ENCODE data around the gene DDI2.
"Not testable (repeated sequence)": the region's sequence is repeated elsewhere in the genome, so short reads cannot be mapped to it uniquely, and the experiment has no call there.

The DDI2 gene

DNA sequence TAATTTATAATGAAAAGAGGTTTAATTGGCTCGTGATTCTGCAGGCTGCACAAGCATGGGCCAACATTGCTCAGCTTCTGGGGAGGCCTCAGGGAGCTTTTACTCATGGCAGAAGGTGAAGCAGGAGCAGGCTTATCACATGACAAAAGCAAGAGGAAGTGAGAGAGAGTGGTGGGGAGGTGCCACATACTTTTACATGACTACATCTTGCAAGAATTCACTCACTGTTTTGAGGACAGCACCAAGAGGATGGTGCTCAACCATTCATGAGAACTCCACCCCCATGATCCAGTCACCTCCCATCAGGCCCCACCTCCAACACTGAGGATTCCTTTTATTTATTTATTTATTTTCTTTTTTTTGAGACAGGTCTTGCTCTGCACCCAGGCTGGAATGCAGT lies 61.3 kb downstream of the DDI2 start:
- DNase-seq (ENCODE audit: low spot score), result no peak

DNA sequence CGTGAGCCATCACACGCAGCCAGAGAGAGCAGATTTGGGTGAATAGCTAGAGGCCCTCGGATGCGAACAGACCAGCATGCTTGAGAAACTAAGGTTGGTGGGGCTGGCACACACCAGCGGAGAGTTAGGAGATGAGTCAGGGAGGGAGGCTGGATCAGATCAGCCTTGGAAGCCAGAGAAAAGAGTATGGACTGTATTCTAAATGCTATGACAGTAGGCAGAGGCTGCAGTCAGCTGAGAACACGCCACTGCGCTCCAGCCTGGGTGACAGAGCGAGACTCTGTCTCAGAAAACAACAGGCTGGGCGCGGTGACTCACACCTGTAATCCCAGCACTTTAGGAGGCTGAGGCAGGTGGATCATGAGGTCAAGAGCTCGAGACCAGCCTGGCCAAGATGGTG lies 62.9 kb downstream of the DDI2 start:
- no peak for DNase-seq (ENCODE audit: low spot score)

DNA sequence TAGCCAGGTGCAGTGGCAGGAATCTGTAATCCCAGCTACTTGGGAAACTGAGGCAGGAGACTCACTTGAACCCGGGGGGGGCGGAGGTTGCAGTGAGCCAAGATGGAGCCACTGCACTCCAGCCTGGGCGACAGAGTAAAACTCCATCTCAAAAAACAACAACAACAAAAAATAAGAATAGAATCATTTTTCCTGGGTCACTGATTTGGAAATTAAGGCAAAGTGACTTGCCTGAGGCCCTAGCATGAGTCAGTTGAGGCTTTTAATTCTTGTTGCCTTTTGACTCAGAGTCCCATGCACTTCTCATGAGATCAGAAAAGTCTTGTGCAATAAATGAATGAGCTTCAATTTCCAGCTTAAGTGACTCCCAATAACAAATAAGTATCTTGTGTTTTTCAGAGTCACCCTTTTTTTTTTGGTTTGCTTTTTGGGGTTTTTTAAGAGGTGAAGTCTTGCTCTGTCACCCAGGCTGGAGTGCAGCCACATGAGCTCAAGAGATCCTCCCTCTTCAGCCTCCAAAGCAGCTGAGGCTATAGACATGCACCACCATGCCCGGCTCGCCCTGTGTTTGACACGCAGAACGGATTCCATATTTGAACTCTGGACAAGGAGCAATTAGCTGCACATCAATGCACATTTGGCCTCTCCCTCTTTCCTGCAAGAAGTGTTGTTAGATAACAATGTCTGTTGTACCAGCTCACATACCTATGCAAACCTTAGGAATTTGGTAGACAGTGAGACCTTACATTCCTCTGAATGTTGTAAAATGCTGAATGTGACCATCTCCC lies 63.5 kb downstream of the DDI2 start:
- DNase-seq (ENCODE audit: low spot score), result no peak

DNA sequence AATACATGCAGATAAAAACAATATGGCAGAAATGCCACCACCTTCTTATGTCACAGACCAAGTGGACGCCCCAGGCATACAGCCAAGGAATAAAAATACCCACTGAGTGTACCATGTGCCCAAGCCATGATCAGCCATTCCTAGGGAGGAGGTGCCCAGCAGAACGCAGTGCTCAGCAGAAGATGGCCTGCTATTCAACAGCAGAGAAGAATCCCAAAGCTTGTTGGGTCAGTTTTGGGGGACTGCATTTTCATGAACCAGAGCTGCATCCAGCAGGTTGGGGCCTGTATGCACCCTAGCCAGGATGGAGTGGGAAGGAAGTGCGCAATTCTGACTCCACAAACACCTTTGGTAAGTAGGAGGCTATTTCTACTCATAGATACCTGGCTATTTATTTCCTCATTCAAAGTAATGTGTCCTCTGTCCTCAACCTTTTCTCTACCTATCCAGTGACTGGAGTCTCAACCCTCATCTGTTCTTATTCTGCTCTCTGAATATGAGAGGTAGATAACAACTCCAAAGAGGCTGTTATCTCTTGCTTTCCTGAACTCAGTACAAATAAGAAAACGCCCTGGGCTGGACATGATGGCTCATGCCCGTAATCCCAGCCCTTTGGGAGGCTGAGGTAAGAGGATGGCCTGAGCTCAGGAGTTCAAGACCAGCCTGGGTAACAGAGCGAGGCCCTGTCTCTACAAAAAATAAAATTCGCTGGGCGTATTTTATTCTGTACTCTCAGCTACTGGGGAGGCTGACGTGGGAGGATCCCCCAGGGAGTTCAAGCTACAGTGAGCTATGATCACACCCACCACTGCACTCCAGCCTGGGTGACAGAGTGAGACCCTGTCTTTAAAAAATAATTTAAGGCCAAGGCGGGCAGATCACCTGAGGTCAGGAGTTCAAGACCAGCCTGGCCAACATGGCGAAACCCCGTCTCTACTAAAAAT lies 64.4 kb downstream of the DDI2 start:
- DNase-seq (ENCODE audit: low spot score), result no peak

DNA sequence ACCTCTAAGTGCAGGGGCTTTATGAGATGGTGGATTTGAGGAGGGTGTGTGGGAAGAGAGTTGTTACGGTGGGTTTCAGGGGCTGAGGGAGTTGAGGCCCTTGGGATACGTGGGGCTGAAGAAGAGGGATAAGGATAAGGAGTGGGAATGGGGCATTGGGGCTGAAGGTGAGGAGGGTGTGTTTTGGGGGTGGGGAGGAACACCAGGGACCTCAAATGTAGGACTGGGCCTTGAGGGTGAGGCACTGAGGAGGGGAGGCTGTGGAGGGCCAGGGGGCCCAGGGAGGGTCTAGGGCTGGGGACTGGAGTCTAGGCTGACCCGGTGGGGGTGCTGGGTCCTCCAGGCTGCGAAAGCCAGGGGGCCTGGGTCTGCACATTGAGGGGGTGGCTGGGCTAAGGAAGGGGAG lies 65.7 kb downstream of the DDI2 start:
- no peak for DNase-seq (ENCODE audit: low spot score)

DNA sequence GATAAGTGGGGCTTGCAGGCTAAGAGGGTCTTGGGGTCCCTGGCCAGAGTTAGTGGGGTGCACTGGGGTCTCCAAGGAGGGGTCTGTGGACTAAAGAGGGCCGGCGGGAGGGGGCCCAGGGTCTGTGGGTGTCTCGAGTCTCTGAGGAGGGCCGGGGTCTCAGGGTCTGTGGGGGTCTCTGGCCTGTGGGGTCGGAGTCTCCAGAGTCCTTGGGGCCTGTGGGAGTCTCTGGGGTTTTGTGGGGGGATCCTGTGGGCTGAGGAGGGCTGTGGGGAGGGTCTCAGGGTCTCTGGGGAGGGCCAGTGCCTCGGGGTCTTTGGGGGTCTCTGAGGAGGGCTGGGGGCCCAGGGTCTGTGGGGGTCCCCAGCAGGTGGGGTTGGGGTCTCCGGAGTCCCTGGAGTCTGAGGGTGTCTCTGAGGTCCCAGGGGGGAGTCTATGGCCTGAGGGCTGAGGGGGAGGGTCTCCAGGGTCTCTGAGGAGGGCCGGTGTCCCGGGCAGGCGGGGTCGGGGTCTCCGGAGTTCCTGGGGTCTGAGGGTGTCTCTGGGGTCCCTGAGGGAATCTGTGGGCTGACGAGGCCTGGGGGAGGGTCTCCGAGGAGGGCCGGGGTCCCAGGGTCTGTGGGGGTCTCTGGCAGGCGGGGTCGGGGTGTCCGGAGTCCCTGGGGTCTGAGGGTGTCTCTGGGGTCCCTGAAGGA lies 66.2 kb downstream of the DDI2 start:
- DNase-seq (ENCODE audit: low spot score), result no peak

DNA sequence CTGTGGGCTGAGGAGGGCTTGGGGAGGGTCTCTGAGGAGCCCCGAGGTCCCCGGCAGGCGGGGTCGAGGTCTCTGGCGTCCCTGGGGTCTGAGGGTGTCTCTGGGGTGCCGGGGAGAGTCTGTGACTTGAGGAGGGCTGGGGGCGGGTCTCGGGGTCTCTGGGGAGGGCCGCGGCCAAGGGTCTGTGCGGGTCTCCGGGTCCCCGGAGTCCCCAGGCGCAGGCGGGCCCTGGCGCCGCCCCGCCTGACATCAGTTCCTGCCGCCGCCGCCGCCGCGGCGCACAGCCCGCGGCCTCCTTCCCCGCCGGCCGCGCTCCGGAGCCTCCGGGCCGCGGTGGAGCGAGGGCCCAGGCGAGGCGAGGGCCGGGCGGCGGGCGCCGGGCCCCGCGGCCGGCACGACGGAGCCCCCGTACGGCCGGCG lies 66.8 kb downstream of the DDI2 start, which contains the start of gene PLEKHM2:
PLEKHM2 (plus strand) TSS at position 279 of the 420 bp plus-strand sequence. CDS start 239 bp downstream, outside the sequence.
- DNase-seq (ENCODE audit: low spot score), result peak; percentile 37

DNA sequence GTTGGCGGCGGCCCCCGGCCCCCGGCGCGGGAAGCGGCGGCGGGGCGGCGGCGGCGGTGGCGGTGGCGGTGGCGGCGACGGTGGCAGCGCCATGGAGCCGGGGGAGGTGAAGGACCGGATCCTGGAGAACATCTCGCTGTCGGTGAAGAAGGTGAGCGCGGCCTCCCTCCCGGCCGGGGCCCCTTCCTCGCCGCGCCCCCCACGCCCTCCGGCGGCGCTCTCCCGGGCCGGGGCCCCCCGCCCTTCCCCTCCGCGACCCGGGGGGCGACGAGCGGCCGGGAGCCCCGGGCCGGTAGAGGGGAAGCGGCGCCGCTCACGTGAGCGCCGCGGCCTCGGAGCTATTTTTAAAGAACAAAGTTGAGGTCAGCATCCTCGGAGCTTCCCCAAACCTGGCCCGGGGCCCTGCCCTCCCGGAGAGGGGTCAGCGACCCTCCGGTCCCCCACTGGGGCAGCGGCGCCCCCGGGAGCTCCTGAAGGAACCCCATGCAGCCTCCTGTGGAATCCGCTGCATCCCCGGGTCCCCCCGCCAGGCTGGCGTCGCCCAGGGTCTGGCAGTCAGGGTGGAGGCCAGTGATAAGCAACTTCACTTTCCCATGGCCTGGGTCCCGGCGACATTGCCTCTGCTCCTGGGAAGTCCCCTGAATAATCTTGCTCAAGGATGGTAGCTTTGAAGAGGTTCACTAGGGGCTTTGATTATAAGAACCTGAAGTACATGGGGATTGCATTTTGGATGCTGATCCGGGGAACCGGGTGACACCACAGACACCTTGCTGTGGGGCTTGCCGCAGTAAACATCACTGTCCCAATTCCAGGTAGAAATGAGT lies 67.4 kb downstream of the DDI2 start:
- peak; percentile 17 for DNase-seq (ENCODE audit: low spot score)

DNA sequence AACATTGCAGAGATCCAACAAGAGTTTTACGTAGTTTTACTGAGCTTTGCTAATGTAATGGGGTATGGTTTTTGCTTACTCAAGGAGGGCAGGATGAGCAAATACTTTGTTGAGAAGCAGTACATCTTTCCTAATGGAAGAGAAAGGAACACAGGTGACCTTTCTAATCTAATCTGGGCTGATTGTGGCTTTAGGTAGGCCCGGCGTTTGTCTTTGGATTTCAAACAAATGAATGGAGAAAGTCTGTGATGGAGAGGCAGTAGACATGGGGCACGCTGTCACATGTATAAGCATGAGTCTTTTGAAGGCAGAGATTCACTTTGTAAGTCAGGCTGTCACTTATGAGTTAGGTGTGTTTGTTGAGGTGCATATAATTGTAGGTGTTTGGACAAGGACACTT lies 68.6 kb downstream of the DDI2 start:
- DNase-seq (ENCODE audit: low spot score), result no peak

DNA sequence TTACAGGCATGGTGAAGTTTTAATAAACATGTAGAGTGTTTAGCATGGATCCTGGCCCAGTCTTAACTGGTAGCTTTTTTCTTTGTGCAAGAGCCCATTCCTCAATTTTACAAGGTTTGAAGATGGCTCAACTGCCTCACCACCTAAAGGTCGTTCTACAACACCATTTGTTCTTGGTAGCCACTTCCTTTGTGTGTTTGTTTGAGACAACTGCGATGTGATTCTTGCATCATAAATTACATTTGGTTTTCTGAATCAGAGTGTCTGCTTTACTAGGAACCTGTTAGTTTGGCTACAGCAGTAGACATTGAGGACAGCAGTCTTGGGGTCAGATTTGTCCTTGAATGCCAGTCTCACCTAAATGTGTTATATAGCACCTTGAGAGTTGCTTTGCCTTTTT lies 70.2 kb downstream of the DDI2 start:
- DNase-seq (ENCODE audit: low spot score), result no peak

DNA sequence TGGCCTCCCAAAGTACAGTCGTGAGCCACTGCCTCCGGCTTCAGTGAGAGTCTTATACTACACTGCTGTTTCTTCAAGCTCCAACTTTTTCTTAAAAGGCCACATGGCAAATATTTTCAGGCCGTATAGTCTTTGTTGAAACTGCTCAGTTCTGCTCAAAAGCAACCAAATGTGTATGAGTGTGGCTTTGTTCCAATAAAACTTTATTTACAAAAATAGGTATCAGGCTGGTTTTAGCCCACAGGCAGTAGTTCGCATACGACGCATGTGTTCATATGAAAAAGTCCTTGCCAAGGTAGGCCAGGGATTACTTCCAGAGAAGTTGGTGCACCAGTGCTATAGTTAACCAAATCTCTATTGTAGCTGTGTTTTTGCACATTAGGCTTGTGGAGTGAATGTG lies 73.1 kb downstream of the DDI2 start:
- DNase-seq (ENCODE audit: low spot score), result no peak

DNA sequence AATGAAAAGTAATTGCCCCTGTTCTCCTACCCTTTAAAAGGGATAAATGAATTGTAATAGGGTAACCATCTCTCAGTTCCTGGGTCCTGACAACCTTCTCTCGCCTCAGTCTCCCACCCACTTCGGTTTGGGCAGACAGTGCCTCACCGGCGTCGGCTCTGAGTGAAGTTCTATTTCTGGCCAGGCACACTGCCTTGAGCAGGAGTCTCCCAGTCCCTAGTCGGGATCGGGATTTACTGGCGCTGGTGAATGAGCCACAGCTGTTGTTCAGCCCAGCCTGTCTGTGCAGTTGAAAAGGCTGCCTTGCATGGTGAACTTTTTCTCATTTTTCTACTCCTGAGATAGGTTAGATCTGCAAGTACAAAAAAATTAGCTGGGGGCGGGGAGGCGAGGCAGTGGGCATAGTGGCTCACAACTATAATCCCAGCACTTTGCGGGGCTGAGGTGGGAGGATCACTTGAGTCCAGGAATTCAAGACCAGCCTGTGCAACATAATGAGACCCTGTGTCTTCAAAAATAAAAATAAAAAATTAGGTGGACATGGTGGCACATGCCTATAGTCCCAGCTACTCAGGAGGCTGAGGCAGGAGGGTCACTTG lies 74.3 kb downstream of the DDI2 start:
- no peak for DNase-seq (ENCODE audit: low spot score)

DNA sequence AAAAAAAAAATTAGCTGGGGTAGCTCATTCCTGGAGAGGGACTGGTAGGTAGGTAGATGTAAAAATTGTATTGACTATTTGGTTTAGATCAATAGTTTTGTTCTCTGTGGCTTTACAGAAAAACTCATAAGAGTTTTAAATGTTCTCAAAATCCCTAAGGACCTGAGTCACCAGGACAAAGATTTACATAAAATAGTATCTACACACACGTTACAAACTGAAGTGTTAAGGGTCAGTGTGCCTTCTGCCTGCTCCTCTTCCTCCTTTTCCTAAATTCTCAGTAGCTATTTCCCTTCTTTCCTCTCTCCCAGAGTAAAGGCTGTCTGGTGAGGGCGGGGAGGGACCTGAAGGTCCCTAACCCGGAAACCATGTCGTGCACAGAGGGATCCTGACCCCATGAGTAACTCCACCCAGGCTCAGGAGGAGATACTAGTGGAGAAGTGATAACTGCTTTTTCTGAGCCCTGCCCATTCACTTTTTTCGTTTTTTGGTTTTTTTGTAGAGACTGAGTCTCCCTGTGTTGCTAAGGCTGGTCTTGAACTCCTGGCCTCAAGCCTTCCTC lies 74.9 kb downstream of the DDI2 start:
- DNase-seq (ENCODE audit: low spot score), result no peak

DNA sequence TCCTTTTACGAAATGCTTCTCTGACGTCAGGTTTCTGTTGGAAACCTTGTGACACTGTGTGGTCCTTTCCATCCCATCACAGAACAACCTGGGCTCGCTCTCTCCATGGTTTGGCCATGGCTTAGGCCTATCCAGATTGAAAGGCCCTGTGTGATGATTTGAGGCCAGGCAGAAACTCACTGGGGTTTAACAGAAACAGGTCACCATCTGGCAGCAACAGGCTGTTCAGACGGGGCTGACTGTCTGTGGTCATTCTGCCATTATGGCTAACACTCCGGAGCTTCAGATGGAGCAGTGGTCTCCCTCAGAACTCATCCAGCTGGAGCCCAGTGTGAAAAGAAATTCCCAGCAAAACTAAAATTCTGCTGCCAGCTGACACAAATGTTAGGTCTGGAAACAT lies 76.1 kb downstream of the DDI2 start:
- no peak for DNase-seq (ENCODE audit: low spot score)

DNA sequence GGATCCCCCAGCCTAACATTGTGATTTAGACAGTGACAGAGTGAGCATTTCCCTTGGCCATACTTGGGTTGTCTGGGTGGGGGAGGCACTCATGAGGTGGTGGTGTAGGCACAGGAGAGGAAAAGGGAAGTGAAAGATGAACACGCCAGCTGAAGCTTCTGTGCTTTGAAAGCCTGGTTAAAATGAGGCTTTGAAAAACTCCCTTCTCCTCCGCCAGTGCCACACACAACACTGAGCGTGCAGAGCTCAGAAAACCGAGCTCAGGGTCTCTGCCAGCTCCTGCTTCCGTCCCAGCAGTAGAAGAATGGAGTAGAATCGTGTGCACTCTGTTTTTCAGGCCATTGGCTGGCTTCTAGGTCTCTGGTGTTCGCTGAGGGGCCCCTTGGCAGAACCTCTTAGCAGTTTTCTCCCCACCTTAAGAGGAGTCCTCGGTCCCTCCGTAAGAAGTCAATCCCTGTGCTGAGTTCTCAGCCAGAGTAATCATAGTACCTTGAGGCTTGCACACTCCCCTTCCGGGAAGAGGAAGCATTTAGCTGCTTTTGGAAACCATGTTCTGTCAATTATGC lies 79.8 kb downstream of the DDI2 start:
- DNase-seq (ENCODE audit: low spot score), result peak; percentile 51

DNA sequence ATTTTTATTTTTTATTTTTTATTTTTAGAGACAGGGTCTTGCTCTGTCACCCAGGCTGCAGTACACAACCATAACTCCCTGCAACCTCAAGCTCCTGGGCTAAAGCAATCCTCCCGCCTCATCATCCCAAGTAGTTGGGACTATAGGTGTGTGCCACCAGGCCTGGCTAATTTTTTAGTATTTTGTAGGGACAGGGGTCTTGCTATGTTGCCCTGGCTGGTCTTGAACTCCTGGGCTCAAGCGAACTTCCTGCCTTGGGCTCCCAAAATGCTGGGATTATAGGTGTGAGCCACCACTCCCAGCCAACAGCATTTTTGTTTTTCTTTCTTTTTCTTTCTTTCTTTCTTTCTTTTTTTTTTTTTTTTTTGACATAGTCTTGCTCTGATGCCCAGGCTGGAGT lies 80.9 kb downstream of the DDI2 start:
- DNase-seq (ENCODE audit: low spot score), result no peak

DNA sequence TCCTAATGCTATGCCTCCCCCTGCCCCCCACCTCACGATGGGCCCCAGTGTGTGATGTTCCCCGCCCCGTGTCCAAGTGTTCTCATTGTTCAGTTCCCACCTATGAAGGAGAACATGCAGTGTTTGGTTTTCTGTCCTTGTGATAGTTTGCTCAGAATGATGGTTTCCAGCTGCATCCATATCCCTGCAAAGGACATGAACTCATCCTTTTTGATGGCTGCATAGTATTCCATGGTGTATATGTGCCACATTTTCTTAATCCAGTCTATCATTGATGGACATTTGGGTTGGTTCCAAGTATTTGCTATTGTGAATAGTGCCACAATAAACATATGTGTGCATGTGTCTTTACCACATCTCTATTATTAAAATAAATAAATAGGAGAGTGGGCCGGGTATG lies 82.1 kb downstream of the DDI2 start:
- not testable (repeated sequence) for DNase-seq (ENCODE audit: low spot score)

DNA sequence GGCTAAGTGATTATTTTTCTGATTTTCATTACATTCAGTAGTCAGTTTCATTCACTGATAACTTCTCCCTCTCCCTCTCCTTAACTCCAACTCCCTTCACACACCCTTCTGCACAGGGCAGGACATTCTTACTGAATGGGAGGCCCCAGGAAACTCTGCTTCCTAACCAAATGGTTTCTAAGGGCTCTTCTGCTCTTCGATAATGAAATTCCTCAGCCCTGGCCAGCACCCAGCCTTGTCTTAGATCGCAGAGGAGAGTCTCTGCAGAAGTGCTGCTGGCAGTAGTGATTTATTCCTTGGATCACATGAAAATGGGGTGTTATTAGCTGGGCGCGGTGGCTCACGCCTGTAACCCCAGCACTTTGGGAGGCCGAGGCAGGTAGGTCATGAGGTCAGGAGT lies 83.2 kb downstream of the DDI2 start:
- DNase-seq (ENCODE audit: low spot score), result no peak

DNA sequence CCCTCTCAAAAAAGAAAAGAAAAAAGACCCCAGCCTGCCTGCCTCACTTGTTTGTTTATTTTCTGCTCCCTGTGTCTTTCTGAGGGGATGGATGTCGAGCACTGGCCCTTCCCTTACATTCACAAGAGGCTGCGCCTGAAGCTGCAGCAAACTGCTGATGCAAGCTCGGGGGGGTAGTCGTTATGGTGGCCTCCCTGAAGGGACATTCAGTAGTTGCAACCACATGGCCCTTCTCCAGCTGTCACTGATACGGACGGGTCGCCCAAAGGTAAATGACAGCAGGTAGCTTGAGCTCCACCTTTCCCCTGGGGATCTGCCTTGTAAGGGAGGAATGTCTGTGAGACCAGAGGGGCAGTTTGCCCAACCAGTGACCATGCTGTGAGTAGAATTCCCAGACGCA lies 84.5 kb downstream of the DDI2 start:
- no peak for DNase-seq (ENCODE audit: low spot score)

DNA sequence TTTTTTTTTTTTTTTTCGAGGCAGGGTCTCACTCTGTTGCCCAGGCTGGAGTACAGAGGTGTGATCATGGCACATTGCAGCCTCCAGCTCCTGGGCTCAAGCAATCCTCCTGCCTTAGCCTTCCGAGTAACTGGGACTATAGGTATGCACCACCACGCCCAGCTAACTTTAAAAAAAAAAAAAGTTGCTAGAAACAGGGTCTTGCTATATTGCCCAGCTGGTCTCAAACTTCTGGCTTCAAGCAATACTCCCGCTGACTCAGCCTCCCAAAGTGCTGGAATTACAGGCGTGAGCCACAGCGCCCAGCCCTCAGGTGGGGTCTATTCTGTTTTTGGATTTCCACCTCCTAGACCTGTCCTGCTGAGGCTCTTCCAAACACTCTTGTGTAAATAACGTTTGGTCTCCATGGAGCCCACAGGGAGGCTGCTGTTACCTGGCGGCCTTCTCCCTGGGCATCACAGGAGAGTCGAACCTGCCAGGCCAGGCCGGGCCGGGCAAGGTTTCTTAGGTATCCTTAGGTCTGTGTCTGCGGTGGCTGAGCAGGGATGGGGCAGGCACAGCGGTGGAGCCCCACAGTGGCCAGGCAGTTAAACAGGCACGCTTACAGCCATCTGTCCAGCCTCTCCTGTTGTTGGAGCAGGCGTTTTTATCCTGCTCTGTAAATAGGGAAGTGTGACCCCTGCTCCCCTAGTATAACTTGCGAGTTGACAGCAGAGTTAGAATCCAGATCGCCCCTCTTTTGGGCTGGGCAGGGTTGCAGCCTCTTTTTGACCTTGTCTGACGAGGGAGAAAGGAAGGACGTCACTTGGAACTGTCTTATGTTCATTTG lies 85.7 kb downstream of the DDI2 start:
- no peak for DNase-seq (ENCODE audit: low spot score)
